ENCODE results near the gene TTBK1.

DNA sequence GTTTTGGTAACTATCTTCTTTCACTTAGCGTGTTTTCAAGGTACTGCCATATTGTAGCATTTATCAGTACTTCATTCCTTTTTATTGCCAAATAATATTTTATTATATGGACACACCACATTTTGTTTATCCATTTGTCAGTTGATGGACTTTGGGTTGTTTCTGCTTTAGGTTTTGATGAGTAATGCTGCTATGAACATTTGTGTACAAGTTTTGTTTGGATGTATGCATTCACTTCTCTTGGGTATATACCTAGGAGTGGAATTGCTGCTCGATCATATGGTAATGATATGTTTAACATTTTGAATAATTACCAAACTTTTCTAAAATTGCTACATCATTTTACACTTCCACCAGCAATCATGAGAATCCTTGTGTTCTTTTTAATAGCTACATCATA, 48.4 kb downstream of the TTBK1 start:
- TF ChIP-seq, protein P1, sequence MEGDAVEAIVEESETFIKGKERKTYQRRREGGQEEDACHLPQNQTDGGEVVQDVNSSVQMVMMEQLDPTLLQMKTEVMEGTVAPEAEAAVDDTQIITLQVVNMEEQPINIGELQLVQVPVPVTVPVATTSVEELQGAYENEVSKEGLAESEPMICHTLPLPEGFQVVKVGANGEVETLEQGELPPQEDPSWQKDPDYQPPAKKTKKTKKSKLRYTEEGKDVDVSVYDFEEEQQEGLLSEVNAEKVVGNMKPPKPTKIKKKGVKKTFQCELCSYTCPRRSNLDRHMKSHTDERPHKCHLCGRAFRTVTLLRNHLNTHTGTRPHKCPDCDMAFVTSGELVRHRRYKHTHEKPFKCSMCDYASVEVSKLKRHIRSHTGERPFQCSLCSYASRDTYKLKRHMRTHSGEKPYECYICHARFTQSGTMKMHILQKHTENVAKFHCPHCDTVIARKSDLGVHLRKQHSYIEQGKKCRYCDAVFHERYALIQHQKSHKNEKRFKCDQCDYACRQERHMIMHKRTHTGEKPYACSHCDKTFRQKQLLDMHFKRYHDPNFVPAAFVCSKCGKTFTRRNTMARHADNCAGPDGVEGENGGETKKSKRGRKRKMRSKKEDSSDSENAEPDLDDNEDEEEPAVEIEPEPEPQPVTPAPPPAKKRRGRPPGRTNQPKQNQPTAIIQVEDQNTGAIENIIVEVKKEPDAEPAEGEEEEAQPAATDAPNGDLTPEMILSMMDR (IDR thresholded peaks at IDR 0.05; ENCODE audit: poor library complexity, severe bottlenecking): no peak
- TF ChIP-seq POLR2AphosphoS5 (IDR thresholded peaks at IDR 0.05): no peak
- TF ChIP-seq EZH2 (IDR thresholded peaks at IDR 0.05; ENCODE audit: borderline replicate concordance, insufficient read depth, low read length, poor library complexity, severe bottlenecking): no peak
- TF ChIP-seq EP300 (conservative IDR thresholded peaks at IDR 0.05; ENCODE audit: poor library complexity, severe bottlenecking): no peak
- TF ChIP-seq TAF1 (IDR thresholded peaks at IDR 0.05; ENCODE audit: low read depth): no peak
- no peak for TF ChIP-seq RAD21 (conservative IDR thresholded peaks at IDR 0.05)

Measured in neural cell (in vitro differentiated cells).